ENCODE measurements around the gene TGFBR3. TPM values are rescaled to one million over a fixed set of nuclear protein-coding genes. Genes with fewer than 3 reads are reported as not detected.

Gene TGFBR3
- total and polyA plus RNA-seq, 9 donors: 92.4 to 442 (median 165) TPM

DNA sequence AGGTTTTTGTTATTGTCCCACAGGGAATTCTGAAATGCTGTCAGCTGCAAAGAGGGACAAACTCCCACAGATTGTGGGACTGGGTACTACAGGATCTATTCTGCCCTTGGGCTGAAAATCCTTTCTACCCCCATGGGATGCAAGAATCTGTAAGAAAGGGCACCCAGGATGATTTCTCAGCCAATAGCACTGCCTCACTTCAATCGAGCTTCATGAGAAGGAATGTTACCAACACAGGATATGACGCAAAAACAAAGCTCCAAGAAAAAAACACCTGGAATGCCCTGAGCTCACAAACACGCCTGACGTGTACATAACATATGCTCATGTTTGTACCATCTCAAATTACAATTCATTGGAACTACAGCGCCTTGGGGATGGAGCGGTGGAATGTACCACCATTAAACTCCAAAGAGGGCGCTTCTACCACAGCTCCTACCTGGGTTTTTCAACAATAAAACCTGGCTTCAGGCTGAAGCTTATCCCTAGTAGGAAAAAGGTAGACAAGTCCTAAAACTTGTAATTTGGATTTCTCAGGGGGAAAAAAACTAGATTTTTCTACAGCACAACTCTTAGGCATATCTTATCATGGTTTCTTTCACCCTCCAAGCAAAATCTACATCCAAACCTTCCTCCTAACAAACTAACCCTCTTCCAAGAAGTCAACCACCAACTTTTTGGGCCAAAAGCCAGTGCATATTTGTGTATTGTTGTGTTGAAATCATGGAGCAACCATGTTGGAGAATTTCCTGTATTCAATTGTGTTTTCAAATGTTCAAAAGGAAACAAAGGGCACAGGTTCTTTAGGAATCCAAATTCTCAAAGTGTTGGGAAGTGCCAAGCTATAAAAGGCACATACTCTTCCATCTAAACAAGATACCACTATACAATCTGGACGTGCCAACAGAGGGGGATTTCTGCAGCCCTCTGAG, 78.9 kb downstream of the TGFBR3 start:
- DNase-seq: no peak
- Histone ChIP-seq H3K27me3 (no peaks in the 10 kb centered on the region), H3K4me1 (ENCODE audit: insufficient read depth) (peaks cover 31% of the 10 kb centered on the region), H3K36me3 (no peaks in the 10 kb centered on the region), H3K4me3 (no peak overlapping the region), H3K27ac (no peak overlapping the region), H3K9me3 (no peaks in the 10 kb centered on the region)
- 69 to 74% (median 69%) methylated on average over 8 of the region's 8 CpGs for WGBS, 3 donors
- TF ChIP-seq POLR2A (IDR thresholded peaks at IDR 0.05) (no peak), EP300 (IDR thresholded peaks at IDR 0.05) (no peak)
- TF ChIP-seq, protein P1, sequence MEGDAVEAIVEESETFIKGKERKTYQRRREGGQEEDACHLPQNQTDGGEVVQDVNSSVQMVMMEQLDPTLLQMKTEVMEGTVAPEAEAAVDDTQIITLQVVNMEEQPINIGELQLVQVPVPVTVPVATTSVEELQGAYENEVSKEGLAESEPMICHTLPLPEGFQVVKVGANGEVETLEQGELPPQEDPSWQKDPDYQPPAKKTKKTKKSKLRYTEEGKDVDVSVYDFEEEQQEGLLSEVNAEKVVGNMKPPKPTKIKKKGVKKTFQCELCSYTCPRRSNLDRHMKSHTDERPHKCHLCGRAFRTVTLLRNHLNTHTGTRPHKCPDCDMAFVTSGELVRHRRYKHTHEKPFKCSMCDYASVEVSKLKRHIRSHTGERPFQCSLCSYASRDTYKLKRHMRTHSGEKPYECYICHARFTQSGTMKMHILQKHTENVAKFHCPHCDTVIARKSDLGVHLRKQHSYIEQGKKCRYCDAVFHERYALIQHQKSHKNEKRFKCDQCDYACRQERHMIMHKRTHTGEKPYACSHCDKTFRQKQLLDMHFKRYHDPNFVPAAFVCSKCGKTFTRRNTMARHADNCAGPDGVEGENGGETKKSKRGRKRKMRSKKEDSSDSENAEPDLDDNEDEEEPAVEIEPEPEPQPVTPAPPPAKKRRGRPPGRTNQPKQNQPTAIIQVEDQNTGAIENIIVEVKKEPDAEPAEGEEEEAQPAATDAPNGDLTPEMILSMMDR (IDR thresholded peaks at IDR 0.05): no peak
- intact Hi-C loops (cut with DNase I): no loop called here

DNA sequence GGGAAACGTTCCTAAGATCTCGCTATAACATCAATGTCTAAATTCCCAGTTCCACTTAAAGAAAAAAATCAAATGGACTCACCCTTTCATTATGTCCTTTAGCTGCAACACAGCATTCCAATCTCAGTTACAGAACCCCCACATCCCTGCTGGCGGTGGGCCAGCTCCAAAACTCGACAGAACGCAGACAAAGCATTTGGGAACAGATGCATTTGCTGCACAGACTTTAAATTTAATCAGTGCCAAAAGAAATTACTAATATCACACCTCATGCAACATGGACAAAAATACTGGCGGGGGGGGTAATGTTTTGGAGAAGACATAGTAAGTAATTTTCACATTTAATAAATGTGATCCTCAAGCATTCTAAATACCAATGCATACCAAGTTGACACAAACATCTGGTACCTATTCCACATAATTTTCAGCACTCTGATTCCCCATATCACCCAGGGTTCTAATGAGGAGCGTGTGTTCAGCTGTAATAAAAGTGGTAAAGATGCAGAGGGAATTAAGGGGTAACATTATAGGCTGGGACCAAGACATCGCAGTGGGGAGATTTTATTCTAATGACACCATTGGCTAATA, 79.7 kb downstream of the TGFBR3 start:
- DNase-seq: peak in 2 of 5 donors; percentile 62 to 78
- no peaks in the 10 kb centered on the region for H3K9me3 ChIP-seq
- H3K4me1 ChIP-seq (ENCODE audit: insufficient read depth): peaks cover 31% of the 10 kb centered on the region
- TF ChIP-seq, protein P1 (IDR thresholded peaks at IDR 0.05): no peak
- no peak for TF ChIP-seq POLR2A (IDR thresholded peaks at IDR 0.05)
- H3K4me3 ChIP-seq: no peak overlapping the region
- no peaks in the 10 kb centered on the region for H3K36me3 ChIP-seq
- no peaks in the 10 kb centered on the region for H3K27me3 ChIP-seq
- H3K27ac ChIP-seq: no peak overlapping the region
- 16 to 27% (median 16%) methylated on average over 8 of the region's 8 CpGs for WGBS, 3 donors
- intact Hi-C loops (cut with DNase I): no loop called here

DNA sequence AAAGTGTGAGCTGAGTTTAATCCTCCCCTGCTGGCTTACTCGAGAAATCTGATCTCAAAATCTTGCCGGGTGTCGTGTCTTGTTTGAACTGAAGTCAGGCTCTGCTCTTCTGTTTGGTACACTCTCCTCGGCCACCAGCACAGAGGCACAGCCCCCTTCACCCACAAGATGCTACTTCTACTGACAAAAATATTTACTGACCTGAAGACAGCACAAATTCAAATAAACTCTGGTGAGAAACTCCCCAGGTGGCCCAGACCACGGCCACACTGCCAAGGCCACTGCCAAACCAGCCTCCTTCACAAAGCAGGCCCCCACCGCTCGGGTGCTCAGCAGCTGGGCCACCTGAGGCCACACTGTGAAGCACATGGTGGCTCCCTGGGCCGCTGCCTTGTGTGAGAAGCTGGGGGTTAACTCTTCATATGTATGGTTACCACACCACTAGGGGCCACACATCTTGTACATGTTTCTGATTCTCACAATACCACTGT, 80.6 kb downstream of the TGFBR3 start:
- DNase-seq: no peak
- TF ChIP-seq, protein P1 (IDR thresholded peaks at IDR 0.05): no peak
- TF ChIP-seq EP300 (IDR thresholded peaks at IDR 0.05) (no peak), POLR2A (IDR thresholded peaks at IDR 0.05) (no peak)
- H3K27me3 ChIP-seq: no peaks in the 10 kb centered on the region
- WGBS, 3 donors: 54 to 67% (median 60%) methylated on average over 8 of the region's 8 CpGs
- peaks cover 31% of the 10 kb centered on the region for H3K4me1 ChIP-seq (ENCODE audit: insufficient read depth)
- H3K27ac ChIP-seq: peak overlapping the region in 1 of 2 donors; percentile 36
- intact Hi-C loops (cut with DNase I): no loop called here
- H3K4me3 ChIP-seq: no peak overlapping the region
- no peaks in the 10 kb centered on the region for H3K36me3 ChIP-seq
- H3K9me3 ChIP-seq: no peaks in the 10 kb centered on the region

DNA sequence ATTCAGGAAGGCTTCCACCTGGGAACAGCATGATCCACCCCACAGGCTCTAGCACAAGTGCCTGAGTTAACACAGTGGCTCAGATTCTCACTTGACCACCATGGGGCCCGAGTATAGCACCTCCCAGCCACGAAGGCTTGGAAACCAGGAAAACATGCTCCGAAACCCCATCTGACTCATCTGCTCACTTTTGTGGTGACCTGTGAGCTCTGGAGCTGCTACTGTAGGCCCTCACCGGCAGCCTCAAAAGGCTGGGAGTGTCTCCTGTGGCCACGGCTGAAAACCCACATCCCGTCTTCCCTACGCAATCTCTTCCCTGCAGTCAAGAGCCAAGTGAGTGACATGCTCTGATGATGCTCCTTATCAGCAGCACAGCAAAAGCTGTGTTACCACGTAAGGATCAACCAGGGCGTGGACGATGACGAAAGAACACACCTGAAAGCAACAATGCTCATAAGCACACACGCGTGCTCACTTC, 81.4 kb downstream of the TGFBR3 start:
- Histone ChIP-seq H3K4me1 (ENCODE audit: insufficient read depth) (peaks cover 33% of the 10 kb centered on the region), H3K4me3 (no peak overlapping the region), H3K27me3 (no peaks in the 10 kb centered on the region), H3K9me3 (no peaks in the 10 kb centered on the region), H3K27ac (peak overlapping the region; percentile 16 to 17), H3K36me3 (no peaks in the 10 kb centered on the region)
- intact Hi-C loops (cut with DNase I): no loop called here
- TF ChIP-seq EP300 (IDR thresholded peaks at IDR 0.05) (no peak), POLR2A (IDR thresholded peaks at IDR 0.05) (no peak)
- TF ChIP-seq, protein P1 (IDR thresholded peaks at IDR 0.05): no peak
- 87 to 90% (median 89%) methylated on average over 13 of the region's 13 CpGs for WGBS, 3 donors
- no peak for DNase-seq
